ENCODE data around the gene SERPINA4. TPM values are rescaled to one million over a fixed set of nuclear protein-coding genes. Genes with fewer than 3 reads are reported as not detected.

The SERPINA4 gene
- total RNA-seq, 3 donors from 2014 or later (not counting 1 experiment from before 2014, with no cell fraction given), result not detected

DNA sequence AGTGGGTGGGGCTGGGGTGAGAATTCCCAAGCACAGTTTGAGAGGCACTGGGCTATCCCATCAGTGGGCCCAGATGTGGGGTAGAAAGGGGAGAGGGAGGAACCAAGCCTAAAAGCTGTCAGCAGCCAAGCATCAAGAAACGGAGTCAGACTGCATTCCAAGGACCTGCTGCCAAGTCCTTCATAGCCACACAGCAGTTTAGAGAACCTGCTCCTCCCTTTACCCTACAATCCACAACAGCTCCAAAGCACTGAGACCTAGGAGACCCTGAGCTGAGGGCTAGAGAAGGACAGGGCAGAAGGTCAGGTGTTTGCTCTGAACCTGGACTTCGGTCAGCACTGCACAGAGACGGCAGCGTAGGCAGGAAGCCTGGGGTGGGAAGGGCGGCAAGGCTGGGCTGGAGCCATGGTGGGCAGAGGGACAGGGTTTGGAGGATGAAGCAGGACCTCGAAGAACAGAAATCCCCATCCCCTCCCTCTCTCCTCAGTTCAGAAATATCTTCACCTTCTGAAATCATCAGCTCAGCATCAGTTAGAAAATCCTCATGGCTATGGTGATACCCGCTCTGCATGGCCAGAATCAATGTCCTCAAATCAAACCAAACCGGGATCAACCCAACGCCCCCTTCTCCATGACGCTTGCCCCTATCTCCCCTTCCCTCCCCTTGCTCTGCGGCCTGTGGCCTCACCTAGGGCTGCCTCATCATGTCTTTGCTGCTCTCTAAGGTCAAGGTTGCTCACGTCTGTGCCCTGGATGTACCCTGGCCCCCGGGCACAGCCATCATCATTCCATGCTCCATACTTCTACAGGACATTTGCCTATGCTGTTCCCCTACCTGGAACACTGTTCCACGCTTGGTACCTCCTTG is 12.9 kb upstream of the SERPINA4 start:
- ATAC-seq, result no peak

DNA sequence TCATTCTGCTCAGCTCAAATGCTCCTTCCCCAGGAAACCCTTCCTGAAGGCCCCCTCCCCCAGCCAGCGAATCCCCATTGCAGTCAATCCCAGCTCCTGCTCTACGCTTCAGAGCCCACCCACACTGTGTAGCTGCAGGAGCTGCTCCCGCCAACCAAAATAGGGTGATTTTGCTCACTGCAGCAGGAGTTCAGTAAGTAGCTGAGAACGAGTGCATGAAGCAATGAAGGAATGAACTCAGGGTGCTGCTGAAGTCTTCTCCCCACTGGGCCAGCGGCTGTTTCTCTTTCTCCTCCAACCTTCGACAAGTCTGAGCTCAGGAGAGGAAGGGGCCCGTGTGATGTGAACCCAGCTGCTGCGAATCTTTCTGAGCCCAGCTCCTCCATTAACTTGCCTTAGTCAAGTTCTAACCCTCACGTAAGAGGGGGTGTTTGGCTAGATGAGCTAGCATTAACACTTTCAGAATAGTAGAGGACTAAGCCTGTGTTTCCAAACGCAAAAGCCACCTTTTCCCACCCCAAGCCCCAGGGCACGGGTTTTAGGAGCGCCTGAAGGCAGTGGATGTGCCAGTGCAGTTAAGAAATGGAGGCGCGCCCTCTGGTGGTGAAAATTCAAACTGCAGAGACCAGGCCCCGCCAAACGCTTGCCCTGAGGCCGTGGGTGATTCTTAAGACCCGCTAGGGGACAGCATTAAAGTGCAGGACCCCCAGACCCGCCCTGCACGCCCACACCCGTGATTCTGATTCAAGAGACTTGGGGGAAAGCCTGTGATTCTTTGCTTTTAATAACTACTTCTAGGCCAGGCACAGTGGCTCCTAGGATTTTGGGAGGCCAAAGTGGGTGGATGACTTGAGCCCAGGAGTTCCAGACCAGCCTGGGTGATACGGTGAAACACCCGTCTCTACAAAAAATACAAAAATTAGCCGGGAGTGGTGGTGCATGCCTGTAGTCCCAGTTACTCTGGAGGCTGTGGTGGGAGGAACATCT is 11.9 kb upstream of the SERPINA4 start:
- H3K9me3 Mint-ChIP-seq, result no peaks in the 10 kb centered on the region
- intact Hi-C loops (cut with micrococcal nuclease), result no loop called here
- TF ChIP-seq, protein P1, sequence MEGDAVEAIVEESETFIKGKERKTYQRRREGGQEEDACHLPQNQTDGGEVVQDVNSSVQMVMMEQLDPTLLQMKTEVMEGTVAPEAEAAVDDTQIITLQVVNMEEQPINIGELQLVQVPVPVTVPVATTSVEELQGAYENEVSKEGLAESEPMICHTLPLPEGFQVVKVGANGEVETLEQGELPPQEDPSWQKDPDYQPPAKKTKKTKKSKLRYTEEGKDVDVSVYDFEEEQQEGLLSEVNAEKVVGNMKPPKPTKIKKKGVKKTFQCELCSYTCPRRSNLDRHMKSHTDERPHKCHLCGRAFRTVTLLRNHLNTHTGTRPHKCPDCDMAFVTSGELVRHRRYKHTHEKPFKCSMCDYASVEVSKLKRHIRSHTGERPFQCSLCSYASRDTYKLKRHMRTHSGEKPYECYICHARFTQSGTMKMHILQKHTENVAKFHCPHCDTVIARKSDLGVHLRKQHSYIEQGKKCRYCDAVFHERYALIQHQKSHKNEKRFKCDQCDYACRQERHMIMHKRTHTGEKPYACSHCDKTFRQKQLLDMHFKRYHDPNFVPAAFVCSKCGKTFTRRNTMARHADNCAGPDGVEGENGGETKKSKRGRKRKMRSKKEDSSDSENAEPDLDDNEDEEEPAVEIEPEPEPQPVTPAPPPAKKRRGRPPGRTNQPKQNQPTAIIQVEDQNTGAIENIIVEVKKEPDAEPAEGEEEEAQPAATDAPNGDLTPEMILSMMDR (IDR thresholded peaks at IDR 0.05), result peak; percentile 75
- H3K9me3 ChIP-seq (ENCODE audit: control insufficient read depth, insufficient read depth, low read length), result no peaks in the 10 kb centered on the region
- peaks cover 4% of the 10 kb centered on the region for H3K27me3 ChIP-seq (ENCODE audit: control insufficient read depth, insufficient read depth, low read length)
- no peak overlapping the region for H3K27ac ChIP-seq (ENCODE audit: low read length)
- H3K4me3 ChIP-seq (ENCODE audit: low read length), result no peak overlapping the region
- no peaks in the 10 kb centered on the region for H3K4me1 Mint-ChIP-seq
- ATAC-seq (peak in 2 of 3 donors; percentile 55 to 73), DNase-seq (peak; percentile 38 to 54)
- WGBS (ENCODE audit: insufficient coverage), result 26% methylated on average over 23 of the region's 24 CpGs
- H3K36me3 Mint-ChIP-seq, result no peaks in the 10 kb centered on the region
- H3K36me3 ChIP-seq (ENCODE audit: control insufficient read depth, insufficient read depth, low read length), result no peaks in the 10 kb centered on the region
- no peak overlapping the region for H3K27ac Mint-ChIP-seq
- H3K4me1 ChIP-seq (ENCODE audit: control insufficient read depth, insufficient read depth, low read length), result no peaks in the 10 kb centered on the region
- H3K4me3 Mint-ChIP-seq, result no peak overlapping the region
- peaks cover under 1 to 19% of the 10 kb centered on the region in 2 donors for H3K27me3 Mint-ChIP-seq (ENCODE audit: low read depth in 2 of 2)

More for the DNA sequence above, 12.9 kb upstream of the SERPINA4 start:
- TF ChIP-seq, protein P1 (IDR thresholded peaks at IDR 0.05), result no peak
- intact Hi-C loops (cut with micrococcal nuclease), result no loop called here
- Histone ChIP-seq H3K4me1 (ENCODE audit: control insufficient read depth, insufficient read depth, low read length) (no peaks in the 10 kb centered on the region), H3K4me3 (ENCODE audit: low read length) (no peak overlapping the region), H3K27me3 (ENCODE audit: control insufficient read depth, insufficient read depth, low read length) (peaks cover 4% of the 10 kb centered on the region), H3K9me3 (ENCODE audit: control insufficient read depth, insufficient read depth, low read length) (no peaks in the 10 kb centered on the region), H3K27ac (ENCODE audit: low read length) (no peak overlapping the region), H3K36me3 (ENCODE audit: control insufficient read depth, insufficient read depth, low read length) (no peaks in the 10 kb centered on the region)
- no peak overlapping the region for H3K4me3 Mint-ChIP-seq
- no peaks in the 10 kb centered on the region for H3K4me1 Mint-ChIP-seq
- H3K27ac Mint-ChIP-seq, result no peak overlapping the region
- no peaks in the 10 kb centered on the region for H3K36me3 Mint-ChIP-seq
- WGBS (ENCODE audit: insufficient coverage), result 89% methylated on average over 14 of the region's 14 CpGs
- no peaks in the 10 kb centered on the region for H3K9me3 Mint-ChIP-seq
- H3K27me3 Mint-ChIP-seq (ENCODE audit: low read depth in 2 of 2), result peaks cover 0 to 18% of the 10 kb centered on the region in 2 donors
- DNase-seq, result no peak

DNA sequence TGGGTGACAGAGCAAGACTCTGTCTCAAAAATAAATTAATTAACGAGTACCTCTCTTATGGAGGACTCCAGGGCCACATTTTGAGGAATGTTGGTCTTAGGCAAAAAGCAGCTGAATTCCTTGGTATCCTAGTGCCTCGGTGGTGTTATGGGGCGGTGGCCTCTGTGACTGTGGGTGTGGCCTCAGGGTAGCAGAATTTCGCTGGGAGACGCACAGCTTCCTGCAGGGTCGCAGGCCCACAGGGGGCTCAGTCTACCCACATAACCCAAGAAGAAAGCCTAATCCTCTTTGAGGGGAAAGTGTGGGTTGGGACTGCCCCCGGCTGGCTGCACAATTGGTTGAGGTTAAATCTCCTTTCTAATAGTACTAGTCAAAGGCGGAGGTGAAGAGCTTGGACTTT is 11.2 kb upstream of the SERPINA4 start:
- Mint-ChIP-seq H3K4me1 (no peaks in the 10 kb centered on the region), H3K36me3 (no peaks in the 10 kb centered on the region), H3K4me3 (no peak overlapping the region), H3K27ac (no peak overlapping the region), H3K9me3 (no peaks in the 10 kb centered on the region), H3K27me3 (ENCODE audit: low read depth in 2 of 2) (peaks cover 4 to 27% of the 10 kb centered on the region in 2 donors)
- Histone ChIP-seq H3K9me3 (ENCODE audit: control insufficient read depth, insufficient read depth, low read length) (no peaks in the 10 kb centered on the region), H3K4me3 (ENCODE audit: low read length) (no peak overlapping the region), H3K36me3 (ENCODE audit: control insufficient read depth, insufficient read depth, low read length) (no peaks in the 10 kb centered on the region), H3K27me3 (ENCODE audit: control insufficient read depth, insufficient read depth, low read length) (peaks cover 4% of the 10 kb centered on the region), H3K4me1 (ENCODE audit: control insufficient read depth, insufficient read depth, low read length) (no peaks in the 10 kb centered on the region), H3K27ac (ENCODE audit: low read length) (no peak overlapping the region)
- ATAC-seq (no peak), DNase-seq (no peak)
- 76% methylated on average over 7 of the region's 8 CpGs for WGBS (ENCODE audit: insufficient coverage)
- intact Hi-C loops (cut with micrococcal nuclease), result no loop called here
- TF ChIP-seq, protein P1 (IDR thresholded peaks at IDR 0.05), result no peak

All from natural killer cell (primary cell).